ENCODE results near the gene FOS.

GRCh38 chr14:75306927-75307699 lies 28.5 kb downstream of the FOS start:
- TF ChIP-seq FOXK2 (IDR thresholded peaks at IDR 0.05) (no peak), FOXM1 (IDR thresholded peaks at IDR 0.05; ENCODE audit: borderline replicate concordance) (no peak), NFRKB (IDR thresholded peaks at IDR 0.05) (no peak), BHLHE40 (IDR thresholded peaks at IDR 0.05; ENCODE audit: borderline replicate concordance) (no peak), TARDBP (IDR thresholded peaks at IDR 0.05) (no peak), SUZ12 (IDR thresholded peaks at IDR 0.05) (no peak), FOXA1 (IDR thresholded peaks at IDR 0.05) (no peak), ARNT (IDR thresholded peaks at IDR 0.05) (no peak), ZNF384 (IDR thresholded peaks at IDR 0.05) (no peak), HDGF (IDR thresholded peaks at IDR 0.05; ENCODE audit: borderline replicate concordance) (no peak), SP1 (IDR thresholded peaks at IDR 0.05) (no peak), PKNOX1 (IDR thresholded peaks at IDR 0.05) (no peak), LEF1 (IDR thresholded peaks at IDR 0.05; ENCODE audit: borderline replicate concordance) (no peak), L3MBTL2 (conservative IDR thresholded peaks at IDR 0.05) (no peak)
